ENCODE data around the gene SLC27A4. TPM values are rescaled to one million over a fixed set of nuclear protein-coding genes. Genes with fewer than 3 reads are reported as not detected.

SLC27A4 gene
- total RNA-seq, 1 experiment from 2014 or later: 17.0 TPM

DNA sequence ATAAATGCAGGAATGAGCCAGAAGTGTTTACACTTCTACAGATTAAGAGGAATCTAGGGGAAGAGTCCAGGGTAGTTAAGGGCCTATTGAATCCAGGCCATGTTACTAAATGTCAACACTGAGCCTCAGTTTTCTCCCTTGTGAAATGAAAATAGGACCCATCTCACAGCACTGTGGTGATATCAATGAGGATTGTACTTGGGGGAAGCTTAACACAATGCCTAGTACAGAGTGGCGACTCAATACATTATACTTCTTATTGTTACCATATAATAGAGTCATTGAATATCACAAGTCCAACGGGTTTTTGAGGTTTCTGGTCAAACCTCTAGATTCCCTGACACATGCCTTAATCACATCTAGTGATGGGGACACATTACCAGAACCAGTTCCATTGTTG, 22.7 kb upstream of the SLC27A4 start:
- no peaks in the 10 kb centered on the region for H3K9me3 ChIP-seq (ENCODE audit: control insufficient read depth, low read depth, low read length)
- H3K4me2 ChIP-seq (ENCODE audit: insufficient read depth, insufficient read length, low read length): no peak overlapping the region
- no peak overlapping the region for H2BK12ac ChIP-seq (ENCODE audit: insufficient read length, low read depth, low read length)
- WGBS (ENCODE audit: extremely low coverage, insufficient read length, low lambda C conversion rate): no CpG with 5 or more reads among the region's 2 CpGs
- no peak overlapping the region for H4K8ac ChIP-seq (replicated peaks; ENCODE audit: insufficient read length, low read depth, low read length)
- Mint-ChIP-seq H3K27ac (no peak overlapping the region), H3K4me3 (no peak overlapping the region), H3K27me3 (ENCODE audit: low read depth) (no peaks in the 10 kb centered on the region), H3K36me3 (ENCODE audit: insufficient read depth in 1 of 3, low read depth in 3 of 3) (peaks cover 14 to 44% (median 28%) of the 10 kb centered on the region in 3 experiments), H3K4me1 (0 out of 4 replicates have a peak, but pooled peaks cover 0 to 3% of the 10 kb centered on the region in 2 experiments), H3K9me3 (no peaks in the 10 kb centered on the region; a peak in 1 of 5 replicates)
- H3K14ac ChIP-seq (ENCODE audit: insufficient read depth, low read length): no peak overlapping the region
- H2AFZ ChIP-seq (ENCODE audit: low read length): no peak overlapping the region
- no peaks in the 10 kb centered on the region for H3K79me2 ChIP-seq (ENCODE audit: insufficient read depth, low read length)
- no peak overlapping the region for H3K18ac ChIP-seq (ENCODE audit: insufficient read length, low read depth, low read length)
- no peaks in the 10 kb centered on the region for H3K27me3 ChIP-seq (ENCODE audit: insufficient read depth, low read length)
- H3K79me1 ChIP-seq (ENCODE audit: insufficient read depth, low read depth, low read length, poor library complexity, severe bottlenecking): no peaks in the 10 kb centered on the region
- no peak overlapping the region for H2AK5ac ChIP-seq (ENCODE audit: insufficient read length, low read length)
- H3K23ac ChIP-seq (ENCODE audit: insufficient read length, low read depth, low read length): no peak overlapping the region
- H3K4ac ChIP-seq (ENCODE audit: low read depth, low read length): no peak overlapping the region
- no peak overlapping the region for H4K5ac ChIP-seq (ENCODE audit: insufficient read length, low read depth, low read length)
- no peak for DNase-seq
- no peak overlapping the region for H4K91ac ChIP-seq (ENCODE audit: insufficient read length, low read depth, low read length)
- TF ChIP-seq, protein P1, sequence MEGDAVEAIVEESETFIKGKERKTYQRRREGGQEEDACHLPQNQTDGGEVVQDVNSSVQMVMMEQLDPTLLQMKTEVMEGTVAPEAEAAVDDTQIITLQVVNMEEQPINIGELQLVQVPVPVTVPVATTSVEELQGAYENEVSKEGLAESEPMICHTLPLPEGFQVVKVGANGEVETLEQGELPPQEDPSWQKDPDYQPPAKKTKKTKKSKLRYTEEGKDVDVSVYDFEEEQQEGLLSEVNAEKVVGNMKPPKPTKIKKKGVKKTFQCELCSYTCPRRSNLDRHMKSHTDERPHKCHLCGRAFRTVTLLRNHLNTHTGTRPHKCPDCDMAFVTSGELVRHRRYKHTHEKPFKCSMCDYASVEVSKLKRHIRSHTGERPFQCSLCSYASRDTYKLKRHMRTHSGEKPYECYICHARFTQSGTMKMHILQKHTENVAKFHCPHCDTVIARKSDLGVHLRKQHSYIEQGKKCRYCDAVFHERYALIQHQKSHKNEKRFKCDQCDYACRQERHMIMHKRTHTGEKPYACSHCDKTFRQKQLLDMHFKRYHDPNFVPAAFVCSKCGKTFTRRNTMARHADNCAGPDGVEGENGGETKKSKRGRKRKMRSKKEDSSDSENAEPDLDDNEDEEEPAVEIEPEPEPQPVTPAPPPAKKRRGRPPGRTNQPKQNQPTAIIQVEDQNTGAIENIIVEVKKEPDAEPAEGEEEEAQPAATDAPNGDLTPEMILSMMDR (conservative IDR thresholded peaks at IDR 0.05): no peak
- no peak overlapping the region for H2BK5ac ChIP-seq (ENCODE audit: insufficient read length, low read length)
- no peak overlapping the region for H2BK20ac ChIP-seq (ENCODE audit: low read depth, low read length, poor library complexity, severe bottlenecking)
- no peaks in the 10 kb centered on the region for H3K4me1 ChIP-seq (ENCODE audit: insufficient read depth, low read length)
- H3K9ac ChIP-seq (ENCODE audit: extremely low read depth, insufficient read length, low read length): no peak overlapping the region
- no peak overlapping the region for H3K27ac ChIP-seq (ENCODE audit: insufficient read length, low read depth, low read length)
- no peak overlapping the region for H2BK120ac ChIP-seq (ENCODE audit: low read depth, low read length, poor library complexity, severe bottlenecking)
- no peak overlapping the region for H3T11ph ChIP-seq (ENCODE audit: low read length)
- H4K20me1 ChIP-seq (ENCODE audit: control insufficient read depth, insufficient read depth, insufficient read length): no peaks in the 10 kb centered on the region
- H3K23me2 ChIP-seq (ENCODE audit: insufficient read length, low read depth, low read length, poor library complexity, severe bottlenecking): peaks cover 7% of the 10 kb centered on the region
- H2BK15ac ChIP-seq (ENCODE audit: low read depth, low read length): no peak overlapping the region
- no peak overlapping the region for H3K56ac ChIP-seq (ENCODE audit: insufficient read length, low read depth, low read length)

Measured in H9 (cell line).